Prostate gland (tissue), 2 donors: ENCODE measurements around the gene ILKAP. TPM values are rescaled to one million over a fixed set of nuclear protein-coding genes. Genes with fewer than 3 reads are reported as not detected.

Experiments
- DNase-seq: peaks from one replicate; pipeline ENCODE4 v3.0.0-alpha.2; 2019; ENCODE audit warnings: low spot score
- H3K27ac ChIP-seq, 2 donors: fragments of 200-600 bp; sonication (generic); 2 replicates each; pipeline ENCODE4 v1.5.1; 2017 to 2019
- H3K27me3 ChIP-seq: fragments of 200-600 bp; sonication (generic); replicated peaks from 2 replicates; pipeline ENCODE4 v1.5.1; 2019; ENCODE audit not compliant: insufficient read depth
- H3K36me3 ChIP-seq, 2 donors: fragments of 200-600 bp; sonication (generic); 1 replicate in 1 of 2; 2 replicates in 1 of 2; pipeline versions ENCODE4 v1.5.1 to v1.8.1; 2017 to 2019
- H3K4me1 ChIP-seq: fragments of 200-600 bp; sonication (generic); replicated peaks from 2 replicates; pipeline ENCODE4 v1.5.1; 2019
- H3K4me3 ChIP-seq, 2 donors: fragments of 200-600 bp; sonication (generic); 2 replicates each; pipeline ENCODE4 v1.5.1; 2017 to 2019
- H3K9me3 ChIP-seq: fragments of 200-600 bp; sonication (generic); 2 replicates; pipeline ENCODE4 v1.5.1; 2017
- POLR2A ChIP-seq: fragments of 450-650 bp; IDR thresholded peaks from one replicate; pipeline ENCODE4 v1.6.1; 2016; ENCODE audit warnings: antibody characterized with exemption, mild to moderate bottlenecking
- POLR2AphosphoS5 ChIP-seq: sonication (generic); formaldehyde crosslinking; IDR thresholded peaks from one replicate; pipeline ENCODE4 v1.6.1; 2017; ENCODE audit warnings: antibody characterized with exemption
- WGBS: methylation state at CpG from one replicate; pipeline ENCODE4 v1.1.5; 2018; 5-methylcytosine and 5-hydroxymethylcytosine counted together
- intact Hi-C: fragments of 100-400 bp; cut with DNase I; formaldehyde crosslinking; loops from one replicate; pipeline ENCODE4 v1.14.2; 2022
- total RNA-seq, 2 donors: library from RNA; depleted of rRNA; stranded (reverse); fragments of >200 nt; gene quantifications; one replicate each; pipeline ENCODE4 v1.1.0, GENCODE V29; 2016
- TF ChIP-seq, protein P1 (sequence below), 4 experiments: fragments of 200-600 bp in 2 of 4; fragments of 450-650 bp in 2 of 4; sonication (generic) in 2 of 4; IDR thresholded peaks; 1 replicate in 3 of 4; 2 replicates in 1 of 4; pipeline ENCODE4 v1.5.1; 2016 to 2019; ENCODE audit warnings: antibody characterized with exemption in 4 of 4, mild to moderate bottlenecking in 2 of 4, moderate library complexity in 2 of 4

The ILKAP gene
- total RNA-seq, 2 donors from 2014 or later, result 33.6 to 41.8 TPM

DNA sequence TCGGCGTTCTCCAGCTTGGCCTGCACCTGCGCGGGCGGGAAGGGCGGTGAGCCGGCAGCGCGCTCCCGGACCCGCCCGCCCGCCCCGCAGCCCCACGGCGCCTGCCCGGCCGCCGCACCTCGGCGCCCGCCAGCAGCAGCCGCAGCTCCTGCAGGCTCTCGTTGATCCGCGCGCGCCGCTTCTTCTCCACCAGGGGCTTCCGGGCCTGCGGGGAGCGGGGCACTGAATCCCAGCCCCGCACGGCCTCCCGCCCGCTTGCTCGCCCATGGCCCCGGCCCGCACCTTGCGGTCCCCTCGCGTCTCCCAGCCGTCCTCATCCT is 36.0 kb upstream of the ILKAP start:
- H3K27ac ChIP-seq, result no peak overlapping the region
- H3K27me3 ChIP-seq, result no peaks in the 10 kb centered on the region
- WGBS, result 5% methylated on average over 19 of the region's 43 CpGs
- H3K9me3 ChIP-seq, result no peaks in the 10 kb centered on the region
- peaks cover 19% of the 10 kb centered on the region for H3K4me1 ChIP-seq
- intact Hi-C loops, result no loop called here
- no peaks in the 10 kb centered on the region for H3K36me3 ChIP-seq
- no peak for DNase-seq
- TF ChIP-seq POLR2A (no peak), POLR2AphosphoS5 (no peak)
- TF ChIP-seq, protein P1, sequence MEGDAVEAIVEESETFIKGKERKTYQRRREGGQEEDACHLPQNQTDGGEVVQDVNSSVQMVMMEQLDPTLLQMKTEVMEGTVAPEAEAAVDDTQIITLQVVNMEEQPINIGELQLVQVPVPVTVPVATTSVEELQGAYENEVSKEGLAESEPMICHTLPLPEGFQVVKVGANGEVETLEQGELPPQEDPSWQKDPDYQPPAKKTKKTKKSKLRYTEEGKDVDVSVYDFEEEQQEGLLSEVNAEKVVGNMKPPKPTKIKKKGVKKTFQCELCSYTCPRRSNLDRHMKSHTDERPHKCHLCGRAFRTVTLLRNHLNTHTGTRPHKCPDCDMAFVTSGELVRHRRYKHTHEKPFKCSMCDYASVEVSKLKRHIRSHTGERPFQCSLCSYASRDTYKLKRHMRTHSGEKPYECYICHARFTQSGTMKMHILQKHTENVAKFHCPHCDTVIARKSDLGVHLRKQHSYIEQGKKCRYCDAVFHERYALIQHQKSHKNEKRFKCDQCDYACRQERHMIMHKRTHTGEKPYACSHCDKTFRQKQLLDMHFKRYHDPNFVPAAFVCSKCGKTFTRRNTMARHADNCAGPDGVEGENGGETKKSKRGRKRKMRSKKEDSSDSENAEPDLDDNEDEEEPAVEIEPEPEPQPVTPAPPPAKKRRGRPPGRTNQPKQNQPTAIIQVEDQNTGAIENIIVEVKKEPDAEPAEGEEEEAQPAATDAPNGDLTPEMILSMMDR (IDR thresholded peaks at IDR 0.05), result no peak
- peak overlapping the region; percentile 53 to 63 for H3K4me3 ChIP-seq

DNA sequence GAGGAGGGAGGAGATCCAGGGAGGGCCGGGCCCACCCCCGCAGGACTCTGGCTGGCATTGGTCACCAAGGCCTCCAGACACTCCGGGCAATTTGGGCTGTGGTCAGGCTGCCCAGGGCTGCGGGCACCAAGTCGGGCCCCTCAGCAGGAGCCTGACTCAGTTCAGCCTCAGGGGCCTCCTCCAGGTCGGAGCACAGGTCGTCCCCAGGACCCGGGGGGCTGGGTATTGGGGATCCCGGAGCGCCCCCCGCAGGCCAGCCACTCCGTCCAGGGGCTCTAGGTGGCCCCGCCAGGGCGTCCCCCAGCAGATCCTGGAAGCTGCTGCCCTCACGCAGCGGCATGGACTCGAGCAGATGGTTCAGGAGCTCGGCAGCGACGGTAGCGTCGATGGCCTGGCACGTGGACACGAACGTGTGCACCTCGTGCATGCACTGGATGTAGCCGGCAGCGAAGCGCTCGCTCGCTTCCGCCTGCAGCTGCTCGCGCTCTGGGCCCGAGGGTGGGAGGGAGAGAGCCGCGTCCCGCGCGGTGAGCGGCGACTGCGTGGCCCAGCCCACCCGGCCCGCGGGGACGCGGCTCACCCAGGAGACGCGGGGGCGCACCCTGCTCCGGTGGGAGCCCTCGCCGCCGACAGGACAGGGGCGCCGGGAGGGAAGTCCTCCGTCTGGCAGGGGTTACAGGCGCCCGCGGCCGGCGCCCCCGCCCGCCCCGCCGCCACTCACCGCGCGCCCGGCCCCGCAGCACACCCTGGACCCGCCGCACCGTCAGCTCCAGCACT is 35.5 kb upstream of the ILKAP start:
- Histone ChIP-seq H3K4me1 (peaks cover 19% of the 10 kb centered on the region), H3K36me3 (no peaks in the 10 kb centered on the region), H3K9me3 (no peaks in the 10 kb centered on the region), H3K4me3 (peak overlapping the region; percentile 53 to 63), H3K27me3 (no peaks in the 10 kb centered on the region), H3K27ac (no peak overlapping the region)
- DNase-seq, result no peak
- intact Hi-C loops, result no loop called here
- 29% methylated on average over 21 of the region's 75 CpGs for WGBS
- TF ChIP-seq POLR2A (no peak), POLR2AphosphoS5 (no peak)
- TF ChIP-seq, protein P1 (IDR thresholded peaks at IDR 0.05), result no peak

DNA sequence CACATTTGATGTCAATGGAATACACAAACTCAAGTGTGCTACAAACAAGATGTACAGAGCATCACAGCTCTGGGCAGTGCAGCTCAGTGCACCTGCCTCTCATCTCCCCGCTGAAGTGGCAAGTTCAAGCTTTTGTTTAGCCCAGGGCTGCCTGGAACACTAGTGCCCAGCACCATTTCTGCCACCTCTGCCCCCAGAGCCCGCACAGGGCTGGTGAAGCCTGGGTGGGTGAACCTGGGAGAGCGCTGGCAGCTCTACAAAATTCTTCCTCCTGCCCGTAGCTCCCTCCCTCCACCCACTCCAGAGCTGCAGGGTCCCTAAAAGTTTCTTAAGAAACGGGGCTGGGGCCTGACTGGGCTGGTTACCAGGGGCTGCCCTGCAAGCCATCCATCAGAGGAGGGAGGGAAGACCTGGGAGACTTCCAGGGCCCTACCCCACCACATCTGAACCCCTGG is 34.8 kb upstream of the ILKAP start:
- no peak for DNase-seq
- H3K4me3 ChIP-seq, result no peak overlapping the region
- H3K9me3 ChIP-seq, result no peaks in the 10 kb centered on the region
- H3K27me3 ChIP-seq, result no peaks in the 10 kb centered on the region
- intact Hi-C loops, result no loop called here
- 74% methylated on average over 5 of the region's 5 CpGs for WGBS
- H3K36me3 ChIP-seq, result no peaks in the 10 kb centered on the region
- H3K4me1 ChIP-seq, result peaks cover 16% of the 10 kb centered on the region
- TF ChIP-seq POLR2AphosphoS5, result no peak
- TF ChIP-seq POLR2A, result no peak
- TF ChIP-seq, protein P1 (IDR thresholded peaks at IDR 0.05), result no peak
- no peak overlapping the region for H3K27ac ChIP-seq

DNA sequence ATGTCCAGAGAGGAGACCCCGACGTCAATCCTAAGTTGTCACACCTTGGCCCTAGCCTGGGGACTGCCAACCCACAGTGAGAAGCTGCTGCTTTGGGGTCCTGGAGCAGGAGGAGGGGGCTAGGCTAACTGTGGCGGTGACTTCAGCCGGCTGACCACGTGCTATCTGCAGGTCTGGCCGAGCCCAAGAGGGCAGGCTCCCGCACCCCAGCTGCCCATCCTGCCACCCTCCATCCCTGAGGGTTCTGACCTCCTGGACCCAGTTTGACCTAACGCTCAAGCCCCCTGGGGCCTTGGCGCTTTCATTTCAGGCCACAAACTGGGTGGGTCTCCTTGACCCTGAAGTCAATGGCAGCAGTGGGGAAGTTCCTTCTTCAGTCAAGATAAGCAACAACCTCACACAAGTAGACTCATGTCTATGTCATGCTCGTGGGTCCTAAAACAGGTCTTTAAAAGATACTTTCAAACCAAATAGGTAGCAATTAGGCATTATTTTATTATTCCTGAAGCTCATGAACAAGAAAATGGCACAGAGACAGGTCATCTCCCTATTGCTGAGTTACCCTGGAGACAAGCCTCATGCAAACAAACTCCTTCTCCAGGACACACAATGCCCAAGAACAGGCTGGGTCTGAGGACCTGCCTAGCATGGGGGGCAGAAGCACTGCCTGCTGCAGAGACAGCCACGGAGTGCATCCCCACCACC is 34.1 kb upstream of the ILKAP start:
- intact Hi-C loops, result no loop called here
- H3K27ac ChIP-seq, result no peak overlapping the region

More for the DNA sequence above, 34.1 kb upstream of the ILKAP start:
- DNase-seq, result no peak
- H3K4me3 ChIP-seq, result no peak overlapping the region
- no peaks in the 10 kb centered on the region for H3K27me3 ChIP-seq
- TF ChIP-seq POLR2AphosphoS5 (no peak), POLR2A (no peak)
- TF ChIP-seq, protein P1 (IDR thresholded peaks at IDR 0.05), result no peak
- H3K4me1 ChIP-seq, result peaks cover 11% of the 10 kb centered on the region
- WGBS, result 88% methylated on average over 10 of the region's 11 CpGs
- no peaks in the 10 kb centered on the region for H3K36me3 ChIP-seq
- no peaks in the 10 kb centered on the region for H3K9me3 ChIP-seq
